Measurements from ENCODE around the gene LGALS16. TPM values are rescaled to one million over a fixed set of nuclear protein-coding genes. Genes with fewer than 3 reads are reported as not detected.
A peak's percentile ranks its signal among the peaks of the same experiment; 100 is the strongest.
"Not testable (repeated sequence)": the region's sequence is repeated elsewhere in the genome, so short reads cannot be mapped to it uniquely, and the experiment has no call there.

Gene LGALS16
- total RNA-seq (not detected), polyA plus RNA-seq (not detected)

DNA sequence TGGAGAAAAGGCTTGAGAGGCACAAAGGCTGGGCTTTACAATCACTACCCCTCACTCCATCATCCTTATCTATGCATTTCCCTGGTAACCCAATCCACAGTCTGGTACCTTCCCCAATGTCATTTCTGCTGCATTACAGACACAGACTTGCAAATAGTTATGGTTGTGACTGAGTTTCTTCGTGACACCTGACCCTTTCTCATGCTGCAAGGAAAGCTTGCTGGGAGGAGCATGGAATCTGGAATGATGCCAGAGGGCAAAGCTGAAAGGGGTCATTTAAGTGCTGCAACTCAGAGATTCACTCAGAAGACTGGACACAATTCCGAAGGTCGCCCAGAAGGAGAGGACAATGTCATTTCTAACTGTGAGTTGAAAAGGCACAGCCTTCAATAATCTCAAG, at the start of gene LGALS16:
TSS of gene LGALS16 (plus strand) at position 301 of the 400 bp plus-strand sequence. CDS start at position 350, 49 bp downstream.
- peak within 1 kb of the TSS in 1 of 8 donors; percentile 34 for H3K27ac Mint-ChIP-seq
- peaks cover 23 to 53% of the 10 kb centered on the region in 2 donors for H3K27me3 Mint-ChIP-seq
- H3K4me3 Mint-ChIP-seq, result no peak within 1 kb of the TSS
- Histone ChIP-seq H3K27ac (ENCODE audit: low read depth, low read length) (no peak within 1 kb of the TSS), H3K4me1 (ENCODE audit: insufficient read depth, low read length) (no peaks in the 10 kb centered on the region), H3K9me3 (ENCODE audit: low read length) (no peaks in the 10 kb centered on the region), H3K4me3 (ENCODE audit: low read length) (no peak within 1 kb of the TSS), H3K36me3 (ENCODE audit: insufficient read depth, low read length) (no peaks in the 10 kb centered on the region), H3K27me3 (ENCODE audit: insufficient read depth, low read length, poor library complexity, severe bottlenecking) (no peaks in the 10 kb centered on the region)
- no peaks in the 10 kb centered on the region for H3K4me1 Mint-ChIP-seq
- CTCF ChIA-PET, result no interaction called here
- no peak for DNase-seq
- POLR2A ChIA-PET, result no interaction called here
- no peaks in the 10 kb centered on the region for H3K36me3 Mint-ChIP-seq
- H3K9me3 Mint-ChIP-seq, result no peaks in the 10 kb centered on the region

DNA sequence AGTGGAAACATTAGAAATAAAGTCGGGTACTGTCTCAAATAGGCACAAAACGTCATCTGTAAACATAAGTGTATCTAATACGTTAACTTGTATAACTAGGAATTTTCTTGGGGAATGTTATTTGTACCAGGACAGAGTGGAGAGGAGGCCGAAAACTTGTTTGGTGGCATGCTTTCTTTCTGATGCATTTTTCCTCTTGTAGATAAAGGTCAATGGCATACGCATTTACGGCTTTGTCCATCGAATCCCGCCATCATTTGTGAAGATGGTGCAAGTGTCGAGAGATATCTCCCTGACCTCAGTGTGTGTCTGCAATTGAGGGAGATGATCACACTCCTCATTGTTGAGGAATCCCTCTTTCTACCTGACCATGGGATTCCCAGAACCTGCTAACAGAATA, 48.7 kb upstream of the LGALS16 start:
- no peaks in the 10 kb centered on the region for H3K4me1 Mint-ChIP-seq
- no peak overlapping the region for H3K27ac Mint-ChIP-seq
- H3K4me3 ChIP-seq (ENCODE audit: low read length), result no peak overlapping the region
- H3K36me3 Mint-ChIP-seq, result no peaks in the 10 kb centered on the region
- ChIA-PET POLR2A (no interaction called here), CTCF (no interaction called here)
- no peak for DNase-seq
- H3K27me3 Mint-ChIP-seq, result peaks cover 16 to 44% of the 10 kb centered on the region in 2 donors
- no peaks in the 10 kb centered on the region for H3K4me1 ChIP-seq (ENCODE audit: insufficient read depth, low read length)
- no peaks in the 10 kb centered on the region for H3K27me3 ChIP-seq (ENCODE audit: insufficient read depth, low read length, poor library complexity, severe bottlenecking)
- H3K36me3 ChIP-seq (ENCODE audit: insufficient read depth, low read length), result no peaks in the 10 kb centered on the region
- no peaks in the 10 kb centered on the region for H3K9me3 Mint-ChIP-seq
- no peak overlapping the region for H3K27ac ChIP-seq (ENCODE audit: low read depth, low read length)
- H3K4me3 Mint-ChIP-seq, result no peak overlapping the region
- no peaks in the 10 kb centered on the region for H3K9me3 ChIP-seq (ENCODE audit: low read length)

GRCh38 chr19:39607561-39607960, 48.2 kb upstream of the LGALS16 start:
- no peaks in the 10 kb centered on the region for H3K27me3 ChIP-seq (ENCODE audit: insufficient read depth, low read length, poor library complexity, severe bottlenecking)
- H3K9me3 Mint-ChIP-seq, result no peaks in the 10 kb centered on the region
- H3K4me1 Mint-ChIP-seq, result no peaks in the 10 kb centered on the region
- H3K27ac Mint-ChIP-seq, result no peak overlapping the region
- POLR2A ChIA-PET, result no interaction called here
- no peaks in the 10 kb centered on the region for H3K36me3 Mint-ChIP-seq
- no peaks in the 10 kb centered on the region for H3K9me3 ChIP-seq (ENCODE audit: low read length)
- peaks cover 18 to 40% of the 10 kb centered on the region in 2 donors for H3K27me3 Mint-ChIP-seq
- CTCF ChIA-PET, result no interaction called here
- H3K4me1 ChIP-seq (ENCODE audit: insufficient read depth, low read length), result no peaks in the 10 kb centered on the region
- no peaks in the 10 kb centered on the region for H3K36me3 ChIP-seq (ENCODE audit: insufficient read depth, low read length)
- no peak for DNase-seq
- H3K4me3 ChIP-seq (ENCODE audit: low read length), result no peak overlapping the region
- H3K27ac ChIP-seq (ENCODE audit: low read depth, low read length), result no peak overlapping the region
- no peak overlapping the region for H3K4me3 Mint-ChIP-seq

GRCh38 chr19:39613597-39613996, 42.1 kb upstream of the LGALS16 start:
- H3K27me3 Mint-ChIP-seq, result peaks cover 10 to 29% of the 10 kb centered on the region in 2 donors
- Histone ChIP-seq H3K36me3 (ENCODE audit: insufficient read depth, low read length) (no peaks in the 10 kb centered on the region), H3K9me3 (ENCODE audit: low read length) (no peaks in the 10 kb centered on the region), H3K4me1 (ENCODE audit: insufficient read depth, low read length) (no peaks in the 10 kb centered on the region), H3K27ac (ENCODE audit: low read depth, low read length) (no peak overlapping the region), H3K27me3 (ENCODE audit: insufficient read depth, low read length, poor library complexity, severe bottlenecking) (no peaks in the 10 kb centered on the region), H3K4me3 (ENCODE audit: low read length) (no peak overlapping the region)
- no peaks in the 10 kb centered on the region for H3K4me1 Mint-ChIP-seq
- CTCF ChIA-PET, result no interaction called here
- POLR2A ChIA-PET, result no interaction called here
- DNase-seq, result no peak
- H3K9me3 Mint-ChIP-seq, result peaks cover 2 to 11% (median 4%) of the 10 kb centered on the region in 5 donors
- H3K36me3 Mint-ChIP-seq, result peaks cover 0 to 2% (median 0%) of the 10 kb centered on the region in 3 donors
- H3K27ac Mint-ChIP-seq, result no peak overlapping the region
- H3K4me3 Mint-ChIP-seq, result no peak overlapping the region

DNA sequence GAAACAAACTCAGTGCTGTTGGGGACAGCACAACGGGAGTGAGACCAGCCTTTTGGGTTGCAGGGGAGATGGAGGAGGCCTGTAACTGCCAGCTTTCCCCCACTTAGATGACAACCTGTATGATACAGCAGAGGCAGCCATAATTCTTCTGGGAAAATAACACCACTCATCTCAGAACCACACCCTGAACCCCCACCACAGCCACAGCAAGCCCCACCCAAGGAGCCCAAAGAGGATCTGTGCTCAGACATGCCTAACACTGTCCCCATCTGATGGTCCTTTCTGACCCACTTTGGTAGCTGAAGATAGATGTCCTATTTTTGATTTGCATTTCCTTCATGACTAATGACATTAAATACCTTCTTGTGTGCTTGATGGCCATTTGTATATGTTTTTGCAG, 38.0 kb upstream of the LGALS16 start:
- H3K4me3 ChIP-seq (ENCODE audit: low read length), result no peak overlapping the region
- no peaks in the 10 kb centered on the region for H3K9me3 ChIP-seq (ENCODE audit: low read length)
- no peak overlapping the region for H3K4me3 Mint-ChIP-seq
- H3K27me3 ChIP-seq (ENCODE audit: insufficient read depth, low read length, poor library complexity, severe bottlenecking), result no peaks in the 10 kb centered on the region
- no peak overlapping the region for H3K27ac Mint-ChIP-seq
- H3K36me3 Mint-ChIP-seq, result peaks cover 0 to 2% (median 0%) of the 10 kb centered on the region in 3 donors
- H3K27me3 Mint-ChIP-seq, result peaks cover 36 to 67% of the 10 kb centered on the region in 2 donors
- H3K4me1 Mint-ChIP-seq, result no peaks in the 10 kb centered on the region
- DNase-seq, result no peak
- POLR2A ChIA-PET, result no interaction called here
- peaks cover 2 to 11% (median 3%) of the 10 kb centered on the region in 5 donors for H3K9me3 Mint-ChIP-seq
- CTCF ChIA-PET, result no interaction called here
- H3K36me3 ChIP-seq (ENCODE audit: insufficient read depth, low read length), result no peaks in the 10 kb centered on the region
- H3K27ac ChIP-seq (ENCODE audit: low read depth, low read length), result no peak overlapping the region
- H3K4me1 ChIP-seq (ENCODE audit: insufficient read depth, low read length), result no peaks in the 10 kb centered on the region

GRCh38 chr19:39623946-39624345, 31.8 kb upstream of the LGALS16 start:
- no peaks in the 10 kb centered on the region for H3K36me3 ChIP-seq (ENCODE audit: insufficient read depth, low read length)
- ChIA-PET POLR2A (no interaction called here), CTCF (no interaction called here)
- H3K4me3 ChIP-seq (ENCODE audit: low read length), result no peak overlapping the region
- Mint-ChIP-seq H3K4me1 (no peaks in the 10 kb centered on the region), H3K36me3 (no peaks in the 10 kb centered on the region), H3K27me3 (peaks cover 44 to 56% of the 10 kb centered on the region in 2 donors), H3K27ac (no peak overlapping the region), H3K4me3 (no peak overlapping the region), H3K9me3 (peaks cover 0 to 2% (median 0%) of the 10 kb centered on the region in 5 donors)
- DNase-seq, result no peak
- H3K27me3 ChIP-seq (ENCODE audit: insufficient read depth, low read length, poor library complexity, severe bottlenecking), result no peaks in the 10 kb centered on the region
- H3K27ac ChIP-seq (ENCODE audit: low read depth, low read length), result no peak overlapping the region
- H3K4me1 ChIP-seq (ENCODE audit: insufficient read depth, low read length), result no peaks in the 10 kb centered on the region
- no peaks in the 10 kb centered on the region for H3K9me3 ChIP-seq (ENCODE audit: low read length)

GRCh38 chr19:39627631-39628030, 28.1 kb upstream of the LGALS16 start:
- peaks cover 20 to 37% of the 10 kb centered on the region in 2 donors for H3K27me3 Mint-ChIP-seq
- H3K4me3 Mint-ChIP-seq; H3K36me3 Mint-ChIP-seq; CTCF ChIA-PET; H3K27ac ChIP-seq (ENCODE audit: low read depth, low read length); H3K27ac Mint-ChIP-seq; H3K4me3 ChIP-seq (ENCODE audit: low read length); H3K9me3 Mint-ChIP-seq; POLR2A ChIA-PET; H3K27me3 ChIP-seq (ENCODE audit: insufficient read depth, low read length, poor library complexity, severe bottlenecking); H3K4me1 ChIP-seq (ENCODE audit: insufficient read depth, low read length); H3K4me1 Mint-ChIP-seq; H3K9me3 ChIP-seq (ENCODE audit: low read length); H3K36me3 ChIP-seq (ENCODE audit: insufficient read depth, low read length); DNase-seq: not testable (repeated sequence)

- DNase-seq, result no peak
- H3K27ac Mint-ChIP-seq, result no peak overlapping the region
- Histone ChIP-seq H3K27me3 (ENCODE audit: insufficient read depth, low read length, poor library complexity, severe bottlenecking) (no peaks in the 10 kb centered on the region), H3K4me1 (ENCODE audit: insufficient read depth, low read length) (no peaks in the 10 kb centered on the region), H3K9me3 (ENCODE audit: low read length) (no peaks in the 10 kb centered on the region), H3K36me3 (ENCODE audit: insufficient read depth, low read length) (no peaks in the 10 kb centered on the region), H3K4me3 (ENCODE audit: low read length) (no peak overlapping the region), H3K27ac (ENCODE audit: low read depth, low read length) (no peak overlapping the region)
- CTCF ChIA-PET, result no interaction called here
- H3K9me3 Mint-ChIP-seq, result peaks cover 0 to 2% (median 0%) of the 10 kb centered on the region in 5 donors
- H3K36me3 Mint-ChIP-seq, result no peaks in the 10 kb centered on the region
- no peak overlapping the region for H3K4me3 Mint-ChIP-seq
- no peaks in the 10 kb centered on the region for H3K4me1 Mint-ChIP-seq
- peaks cover 18 to 52% of the 10 kb centered on the region in 2 donors for H3K27me3 Mint-ChIP-seq
- POLR2A ChIA-PET, result no interaction called here
These were observed 24.5 kb upstream of the LGALS16 start for GRCh38 chr19:39631178-39631577.

GRCh38 chr19:39631626-39632025, 24.1 kb upstream of the LGALS16 start:
- CTCF ChIA-PET, result no interaction called here
- H3K27ac Mint-ChIP-seq, result no peak overlapping the region

More at GRCh38 chr19:39631626-39632025, 24.1 kb upstream of the LGALS16 start:
- Mint-ChIP-seq H3K36me3 (no peaks in the 10 kb centered on the region), H3K4me3 (no peak overlapping the region), H3K4me1 (no peaks in the 10 kb centered on the region), H3K27me3 (peaks cover 20 to 57% of the 10 kb centered on the region in 2 donors), H3K9me3 (peaks cover 0 to 2% (median 0%) of the 10 kb centered on the region in 5 donors)
- Histone ChIP-seq H3K9me3 (ENCODE audit: low read length) (no peaks in the 10 kb centered on the region), H3K27ac (ENCODE audit: low read depth, low read length) (no peak overlapping the region), H3K4me3 (ENCODE audit: low read length) (no peak overlapping the region), H3K27me3 (ENCODE audit: insufficient read depth, low read length, poor library complexity, severe bottlenecking) (peaks cover under 1% of the 10 kb centered on the region), H3K36me3 (ENCODE audit: insufficient read depth, low read length) (no peaks in the 10 kb centered on the region), H3K4me1 (ENCODE audit: insufficient read depth, low read length) (no peaks in the 10 kb centered on the region)
- POLR2A ChIA-PET, result no interaction called here
- DNase-seq, result no peak

All from CD8-positive, alpha-beta memory T cell (primary cell).